T-cell (primary cell): Measurements from ENCODE around the gene RABEP1. TPM values are rescaled to one million over a fixed set of nuclear protein-coding genes. Genes with fewer than 3 reads are reported as not detected.

Source experiments
- ATAC-seq, 4 experiments: fragments of 200-7000 bp in 3 of 4; fragments of 150-1000 bp in 1 of 4; cut with Tn5 transposase; replicated peaks in 1 of 4; 1 replicate in 3 of 4; 2 replicates in 1 of 4; pipeline ENCODE4 v1.10.0; 2021; ENCODE audit warnings: moderate library complexity in 3 of 4, mild to moderate bottlenecking in 2 of 4, moderate number of reproducible peaks in 1 of 4
- CTCF ChIA-PET, 2 donors: fragments of 300-600 bp; sonication (Branson Sonifier 250); formaldehyde crosslinking; loops; one replicate each; lab custom pipeline; 2022; ENCODE audit warnings: antibody characterized with exemption in 2 of 2; lab: Charles Lee
- POLR2A ChIA-PET, 2 donors: fragments of 300-600 bp; sonication (Branson Sonifier 250); formaldehyde crosslinking; loops; one replicate each; lab custom pipeline; 2022; ENCODE audit warnings: antibody characterized with exemption in 2 of 2; lab: Charles Lee
- DNase-seq, 35 experiments: peaks; one replicate each; pipeline versions ENCODE4 v3.0.0 to v3.0.0-alpha.2; 2013 to 2023
- H3K27ac ChIP-seq: one replicate; pipeline ENCODE4 v1.5.1; 2013; ENCODE audit warnings: low read length
- H3K27me3 ChIP-seq, 2 experiments: replicated peaks in 1 of 2; 1 replicate in 1 of 2; 2 replicates in 1 of 2; pipeline versions ENCODE4 v1.6.1 to v1.7.0; 2013; ENCODE audit warnings: low read length in 1 of 2, mixed read lengths in 1 of 2; ENCODE audit not compliant: control insufficient read depth in 2 of 2, insufficient read depth in 2 of 2; ENCODE audit errors: extremely low read depth in 1 of 2
- H3K36me3 ChIP-seq, 2 donors: 1 replicate in 1 of 2; 2 replicates in 1 of 2; pipeline versions ENCODE4 v1.6.1 to v1.7.0; 2013; ENCODE audit warnings: low read length in 1 of 2; ENCODE audit not compliant: control insufficient read depth in 2 of 2, insufficient read depth in 1 of 2; ENCODE audit errors: extremely low read depth in 1 of 2
- H3K4me1 ChIP-seq, 2 experiments: 1 replicate in 1 of 2; 2 replicates in 1 of 2; pipeline versions ENCODE4 v1.6.1 to v1.7.0; 2013; ENCODE audit warnings: low read length in 2 of 2, mixed read lengths in 1 of 2; ENCODE audit not compliant: insufficient read depth in 2 of 2, control insufficient read depth in 1 of 2; ENCODE audit errors: extremely low read depth in 1 of 2
- H3K4me3 ChIP-seq, 2 donors: 1 replicate in 1 of 2; 2 replicates in 1 of 2; pipeline versions ENCODE4 v1.5.1 to v1.7.0; 2013; ENCODE audit warnings: mild to moderate bottlenecking in 2 of 2, low read length in 1 of 2, moderate library complexity in 1 of 2; ENCODE audit not compliant: control insufficient read depth in 1 of 2; ENCODE audit errors: extremely low read depth in 1 of 2
- H3K9me3 ChIP-seq: 2 replicates; pipeline ENCODE4 v1.7.0; 2013
- H3K27ac Mint-ChIP-seq, 2 donors: one replicate each; pipeline ENCODE4 v1.8.0; 2020 to 2021; ENCODE audit warnings: mild to moderate bottlenecking in 2 of 2, mixed read lengths in 2 of 2
- H3K27me3 Mint-ChIP-seq, 2 donors: one replicate each; pipeline ENCODE4 v1.8.0; 2021 to 2022; ENCODE audit warnings: mixed read lengths in 2 of 2
- H3K36me3 Mint-ChIP-seq: one replicate; pipeline ENCODE4 v1.8.0; 2021; ENCODE audit warnings: mixed read lengths
- H3K4me1 Mint-ChIP-seq, 3 donors: one replicate each; pipeline ENCODE4 v1.8.0; 2020 to 2022; ENCODE audit warnings: mixed read lengths in 3 of 3, mild to moderate bottlenecking in 1 of 3
- H3K4me3 Mint-ChIP-seq, 3 donors: one replicate each; pipeline ENCODE4 v1.8.0; 2020 to 2022; ENCODE audit warnings: mild to moderate bottlenecking in 3 of 3, mixed read lengths in 3 of 3, moderate library complexity in 3 of 3
- H3K9me3 Mint-ChIP-seq, 3 donors: one replicate each; pipeline ENCODE4 v1.8.0; 2020 to 2022; ENCODE audit warnings: mixed read lengths in 3 of 3
- WGBS: methylation state at CpG from one replicate; pipeline ENCODE4 v1.1.5; 2013; ENCODE audit warnings: missing lambda C conversion rate; ENCODE audit not compliant: insufficient coverage; 5-methylcytosine and 5-hydroxymethylcytosine counted together
- total RNA-seq, 35 experiments: library from RNA in 6 of 35; stranded (reverse) in 6 of 35; fragments of 120-200 nt in 1 of 35; gene quantifications; one replicate each; pipeline versions ENCODE4 v1.2.1 to v1.2.4 and lab custom pipeline; 2013 to 2026

The RABEP1 gene
- total RNA-seq, 5 donors from 2014 or later (not counting 1 experiment from before 2014, with no cell fraction given), result 39.1 to 48.1 (median 47.7) TPM

- DNase-seq, result no peak
- Histone ChIP-seq H3K27me3 (no peaks in the 10 kb centered on the region), H3K27ac (no peak overlapping the region), H3K4me3 (no peak overlapping the region), H3K36me3 (peaks cover 0 to 18% of the 10 kb centered on the region in 2 donors), H3K4me1 (no peaks in the 10 kb centered on the region), H3K9me3 (no peaks in the 10 kb centered on the region)
- Mint-ChIP-seq H3K27me3 (no peaks in the 10 kb centered on the region), H3K4me1 (peaks cover 28 to 33% (median 30%) of the 10 kb centered on the region in 3 donors), H3K9me3 (no peaks in the 10 kb centered on the region), H3K36me3 (peaks cover 32% of the 10 kb centered on the region), H3K4me3 (no peak overlapping the region), H3K27ac (no peak overlapping the region)
- ATAC-seq, result no peak
- CTCF ChIA-PET, result interaction anchor here (0.5 to 0.7 kb wide), 4 partner anchors 12 to 1988 kb away, joined by 3 to 8 read pairs (median 3); no protein-coding TSS in a partner anchor
- POLR2A ChIA-PET, result interaction anchor here in 1 of 2 donors (0.7 to 0.8 kb wide), 2 partner anchors 12 to 81 kb away, joined by 5 read pairs; no protein-coding TSS in a partner anchor
These were observed 27.8 kb downstream of the RABEP1 start for GRCh38 chr17:5309851-5310250.

- Mint-ChIP-seq H3K27me3 (no peaks in the 10 kb centered on the region), H3K36me3 (peaks cover 11% of the 10 kb centered on the region), H3K9me3 (peaks cover 0 to 7% (median 5%) of the 10 kb centered on the region in 3 donors), H3K4me3 (no peak overlapping the region), H3K4me1 (peaks cover 43 to 51% (median 47%) of the 10 kb centered on the region in 3 donors), H3K27ac (peak overlapping the region in 1 of 2 donors; percentile 1)
- no peaks in the 10 kb centered on the region for H3K27me3 ChIP-seq
- CTCF ChIA-PET, result interaction anchor here in 1 of 2 donors (0.6 kb wide), 1 partner anchor 16 kb away, joined by 8 read pairs; no protein-coding TSS in a partner anchor
- ATAC-seq, result no peak
- H3K9me3 ChIP-seq, result no peaks in the 10 kb centered on the region
- POLR2A ChIA-PET, result no interaction called here
- H3K27ac ChIP-seq, result no peak overlapping the region
- no CpG with 5 or more reads among the region's 4 CpGs for WGBS
- H3K36me3 ChIP-seq, result peaks cover 0 to 3% of the 10 kb centered on the region in 2 donors
- no peak overlapping the region for H3K4me3 ChIP-seq
- peaks cover 4 to 8% of the 10 kb centered on the region in 2 experiments for H3K4me1 ChIP-seq
- DNase-seq, result no peak
These were observed 43.8 kb downstream of the RABEP1 start for GRCh38 chr17:5325851-5326250.

- POLR2A ChIA-PET, result no interaction called here
- H3K27ac ChIP-seq, result peak overlapping the region; percentile 35
These were observed 47.9 kb downstream of the RABEP1 start for GRCh38 chr17:5329784-5330557.

GRCh38 chr17:5330981-5331380 is 48.9 kb downstream of the RABEP1 start:
- ATAC-seq (no peak), DNase-seq (no peak)
- H3K36me3 Mint-ChIP-seq, result peaks cover 18% of the 10 kb centered on the region
- H3K4me3 Mint-ChIP-seq, result no peak overlapping the region
- peaks cover 41 to 46% (median 44%) of the 10 kb centered on the region in 3 donors for H3K4me1 Mint-ChIP-seq
- no peaks in the 10 kb centered on the region for H3K9me3 Mint-ChIP-seq
- H3K27me3 Mint-ChIP-seq, result no peaks in the 10 kb centered on the region
- H3K27ac Mint-ChIP-seq, result peak overlapping the region; percentile 16 to 43
- peaks cover 4 to 8% of the 10 kb centered on the region in 2 experiments for H3K4me1 ChIP-seq
- no peak overlapping the region for H3K27ac ChIP-seq
- WGBS, result no CpG with 5 or more reads among the region's 2 CpGs
- no peaks in the 10 kb centered on the region for H3K9me3 ChIP-seq
- CTCF ChIA-PET, result no interaction called here
- POLR2A ChIA-PET, result no interaction called here
- no peak overlapping the region for H3K4me3 ChIP-seq
- no peaks in the 10 kb centered on the region for H3K27me3 ChIP-seq
- H3K36me3 ChIP-seq, result peaks cover 5 to 20% of the 10 kb centered on the region in 2 donors

More at GRCh38 chr17:5329784-5330557, 47.9 kb downstream of the RABEP1 start:
- Histone ChIP-seq H3K4me1 (peaks cover 4 to 8% of the 10 kb centered on the region in 2 experiments), H3K4me3 (no peak overlapping the region), H3K9me3 (no peaks in the 10 kb centered on the region), H3K27me3 (no peaks in the 10 kb centered on the region), H3K36me3 (peaks cover 5 to 20% of the 10 kb centered on the region in 2 donors)
- peak in 1 of 35 experiments; percentile 37 for DNase-seq
- peaks cover 41 to 52% (median 51%) of the 10 kb centered on the region in 3 donors for H3K4me1 Mint-ChIP-seq
- no peaks in the 10 kb centered on the region for H3K27me3 Mint-ChIP-seq
- H3K9me3 Mint-ChIP-seq, result no peaks in the 10 kb centered on the region
- WGBS, result no CpG with 5 or more reads among the region's 2 CpGs
- ATAC-seq, result peak; percentile 40 to 70 (median 58)
- CTCF ChIA-PET, result interaction anchor here in 1 of 2 donors (1.0 kb wide), 1 partner anchor 18 kb away, joined by 6 read pairs; no protein-coding TSS in a partner anchor
- H3K27ac Mint-ChIP-seq, result peak overlapping the region; percentile 86
- H3K36me3 Mint-ChIP-seq, result peaks cover 14% of the 10 kb centered on the region
- H3K4me3 Mint-ChIP-seq, result peak overlapping the region; percentile 11 to 16 (median 13)

GRCh38 chr17:5331506-5331905 is 49.4 kb downstream of the RABEP1 start:
- peaks cover 4 to 8% of the 10 kb centered on the region in 2 experiments for H3K4me1 ChIP-seq
- no peak overlapping the region for H3K4me3 Mint-ChIP-seq
- no peaks in the 10 kb centered on the region for H3K27me3 ChIP-seq
- no CpG with 5 or more reads among the region's 4 CpGs for WGBS
- no peak overlapping the region for H3K27ac ChIP-seq
- DNase-seq, result no peak
- no peaks in the 10 kb centered on the region for H3K27me3 Mint-ChIP-seq
- peak overlapping the region; percentile 16 to 43 for H3K27ac Mint-ChIP-seq
- ChIA-PET POLR2A (interaction anchor here in 1 of 2 donors (0.5 kb wide), 1 partner anchor 20 kb away, joined by 3 read pairs; no protein-coding TSS in a partner anchor), CTCF (no interaction called here)
- no peaks in the 10 kb centered on the region for H3K9me3 ChIP-seq
- peaks cover 36 to 41% (median 38%) of the 10 kb centered on the region in 3 donors for H3K4me1 Mint-ChIP-seq
- H3K36me3 Mint-ChIP-seq, result peaks cover 18% of the 10 kb centered on the region
- ATAC-seq, result no peak
- H3K4me3 ChIP-seq, result no peak overlapping the region
- H3K9me3 Mint-ChIP-seq, result no peaks in the 10 kb centered on the region
- peaks cover 5 to 22% of the 10 kb centered on the region in 2 donors for H3K36me3 ChIP-seq

GRCh38 chr17:5344914-5345313 is 62.8 kb downstream of the RABEP1 start:
- no peaks in the 10 kb centered on the region for H3K4me1 ChIP-seq
- H3K4me1 Mint-ChIP-seq, result no peaks in the 10 kb centered on the region
- peaks cover 14 to 27% of the 10 kb centered on the region in 2 donors for H3K36me3 ChIP-seq
- ATAC-seq (no peak), DNase-seq (no peak)
- CTCF ChIA-PET, result interaction anchor here in 1 of 2 donors (0.6 kb wide), 1 partner anchor 10 kb away, joined by 3 read pairs; no protein-coding TSS in a partner anchor
- peaks cover 27% of the 10 kb centered on the region for H3K36me3 Mint-ChIP-seq
- H3K4me3 Mint-ChIP-seq, result no peak overlapping the region
- POLR2A ChIA-PET, result no interaction called here
- peak overlapping the region in 1 of 2 donors; percentile 21 for H3K27ac Mint-ChIP-seq
- H3K27ac ChIP-seq, result no peak overlapping the region
- H3K4me3 ChIP-seq, result no peak overlapping the region
- 100% methylated on average over 1 of the region's 9 CpGs for WGBS
- no peaks in the 10 kb centered on the region for H3K27me3 ChIP-seq
- H3K9me3 Mint-ChIP-seq, result no peaks in the 10 kb centered on the region
- H3K27me3 Mint-ChIP-seq, result no peaks in the 10 kb centered on the region
- no peaks in the 10 kb centered on the region for H3K9me3 ChIP-seq
